ENCODE results near the gene SCN7A.

SCN7A gene

DNA sequence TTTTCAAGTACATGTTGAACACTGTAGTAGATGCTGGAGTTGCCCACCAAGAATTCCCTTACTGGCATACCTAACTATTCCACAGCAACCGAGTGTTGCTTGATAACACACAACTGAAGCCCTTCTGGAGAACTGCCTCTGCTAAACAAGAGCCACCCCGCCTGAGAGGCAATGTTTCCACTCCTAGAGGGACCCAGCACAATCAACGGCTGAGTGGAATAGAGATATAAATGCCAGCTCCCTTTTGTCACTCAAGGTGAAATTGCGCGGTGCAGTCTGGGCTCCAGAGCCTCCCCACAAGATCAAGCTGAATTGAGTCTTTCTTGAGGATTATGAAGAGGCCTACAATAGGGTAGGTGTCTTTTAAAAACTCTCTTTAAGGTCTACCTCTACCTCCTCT lies 69.2 kb downstream of the SCN7A start:
- Histone ChIP-seq H3K4me2 (ENCODE audit: low read depth, low read length, poor library complexity, severe bottlenecking) (no peak overlapping the region), H3K36me3 (ENCODE audit: low read length) (no peaks in the 10 kb centered on the region), H3K27me3 (ENCODE audit: low read length) (no peaks in the 10 kb centered on the region), H4K20me1 (ENCODE audit: low read depth, low read length) (no peaks in the 10 kb centered on the region), H3K4me3 (ENCODE audit: insufficient read depth, low read length, poor library complexity, severe bottlenecking) (no peak overlapping the region), H3K9ac (ENCODE audit: low read length) (no peak overlapping the region), H2AFZ (ENCODE audit: low read depth, low read length, severe bottlenecking) (no peak overlapping the region), H3K9me3 (ENCODE audit: insufficient read depth, low read length) (no peaks in the 10 kb centered on the region), H3F3A (ENCODE audit: insufficient read depth) (no peaks in the 10 kb centered on the region), H3K27ac (ENCODE audit: low read depth, low read length) (no peak overlapping the region), H3K9me2 (replicated peaks; ENCODE audit: insufficient read depth, low read length) (no peaks in the 10 kb centered on the region), H3K79me2 (ENCODE audit: insufficient read depth, low read length) (no peaks in the 10 kb centered on the region)
- TF ChIP-seq, protein P1, sequence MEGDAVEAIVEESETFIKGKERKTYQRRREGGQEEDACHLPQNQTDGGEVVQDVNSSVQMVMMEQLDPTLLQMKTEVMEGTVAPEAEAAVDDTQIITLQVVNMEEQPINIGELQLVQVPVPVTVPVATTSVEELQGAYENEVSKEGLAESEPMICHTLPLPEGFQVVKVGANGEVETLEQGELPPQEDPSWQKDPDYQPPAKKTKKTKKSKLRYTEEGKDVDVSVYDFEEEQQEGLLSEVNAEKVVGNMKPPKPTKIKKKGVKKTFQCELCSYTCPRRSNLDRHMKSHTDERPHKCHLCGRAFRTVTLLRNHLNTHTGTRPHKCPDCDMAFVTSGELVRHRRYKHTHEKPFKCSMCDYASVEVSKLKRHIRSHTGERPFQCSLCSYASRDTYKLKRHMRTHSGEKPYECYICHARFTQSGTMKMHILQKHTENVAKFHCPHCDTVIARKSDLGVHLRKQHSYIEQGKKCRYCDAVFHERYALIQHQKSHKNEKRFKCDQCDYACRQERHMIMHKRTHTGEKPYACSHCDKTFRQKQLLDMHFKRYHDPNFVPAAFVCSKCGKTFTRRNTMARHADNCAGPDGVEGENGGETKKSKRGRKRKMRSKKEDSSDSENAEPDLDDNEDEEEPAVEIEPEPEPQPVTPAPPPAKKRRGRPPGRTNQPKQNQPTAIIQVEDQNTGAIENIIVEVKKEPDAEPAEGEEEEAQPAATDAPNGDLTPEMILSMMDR (IDR thresholded peaks at IDR 0.05; ENCODE audit: insufficient read depth, low read length, poor library complexity, severe bottlenecking) = no peak
- TF ChIP-seq EZH2phosphoT487 (conservative IDR thresholded peaks at IDR 0.05; ENCODE audit: low read length) = no peak

DNA sequence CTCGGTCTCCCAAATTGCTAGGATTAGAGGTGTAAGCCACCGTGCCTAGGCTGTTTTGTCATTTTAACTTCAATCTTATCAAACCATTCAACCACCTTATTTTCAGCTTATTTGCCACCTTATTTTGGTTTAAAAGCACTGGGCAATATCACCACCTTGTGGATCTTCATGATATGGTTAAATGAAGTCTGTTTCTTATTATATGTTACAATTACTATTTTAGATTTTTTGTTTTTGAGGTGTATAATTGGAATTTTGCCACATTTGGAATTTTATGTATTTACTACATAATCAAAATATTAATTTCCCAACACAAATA lies 74.5 kb downstream of the SCN7A start:
- Histone ChIP-seq H3K9me2 (replicated peaks; ENCODE audit: insufficient read depth, low read length) (no peaks in the 10 kb centered on the region), H2AFZ (ENCODE audit: low read depth, low read length, severe bottlenecking) (no peak overlapping the region), H3K9me3 (ENCODE audit: insufficient read depth, low read length) (no peaks in the 10 kb centered on the region), H3K4me2 (ENCODE audit: low read depth, low read length, poor library complexity, severe bottlenecking) (no peak overlapping the region), H3K79me2 (ENCODE audit: insufficient read depth, low read length) (no peaks in the 10 kb centered on the region), H3K27me3 (ENCODE audit: low read length) (no peaks in the 10 kb centered on the region), H3F3A (ENCODE audit: insufficient read depth) (no peaks in the 10 kb centered on the region), H3K36me3 (ENCODE audit: low read length) (no peaks in the 10 kb centered on the region), H3K4me3 (ENCODE audit: insufficient read depth, low read length, poor library complexity, severe bottlenecking) (no peak overlapping the region), H3K9ac (ENCODE audit: low read length) (no peak overlapping the region), H3K27ac (ENCODE audit: low read depth, low read length) (no peak overlapping the region), H4K20me1 (ENCODE audit: low read depth, low read length) (no peaks in the 10 kb centered on the region)
- TF ChIP-seq EZH2phosphoT487 (conservative IDR thresholded peaks at IDR 0.05; ENCODE audit: low read length) = no peak
- TF ChIP-seq, protein P1 (IDR thresholded peaks at IDR 0.05; ENCODE audit: insufficient read depth, low read length, poor library complexity, severe bottlenecking) = no peak

DNA sequence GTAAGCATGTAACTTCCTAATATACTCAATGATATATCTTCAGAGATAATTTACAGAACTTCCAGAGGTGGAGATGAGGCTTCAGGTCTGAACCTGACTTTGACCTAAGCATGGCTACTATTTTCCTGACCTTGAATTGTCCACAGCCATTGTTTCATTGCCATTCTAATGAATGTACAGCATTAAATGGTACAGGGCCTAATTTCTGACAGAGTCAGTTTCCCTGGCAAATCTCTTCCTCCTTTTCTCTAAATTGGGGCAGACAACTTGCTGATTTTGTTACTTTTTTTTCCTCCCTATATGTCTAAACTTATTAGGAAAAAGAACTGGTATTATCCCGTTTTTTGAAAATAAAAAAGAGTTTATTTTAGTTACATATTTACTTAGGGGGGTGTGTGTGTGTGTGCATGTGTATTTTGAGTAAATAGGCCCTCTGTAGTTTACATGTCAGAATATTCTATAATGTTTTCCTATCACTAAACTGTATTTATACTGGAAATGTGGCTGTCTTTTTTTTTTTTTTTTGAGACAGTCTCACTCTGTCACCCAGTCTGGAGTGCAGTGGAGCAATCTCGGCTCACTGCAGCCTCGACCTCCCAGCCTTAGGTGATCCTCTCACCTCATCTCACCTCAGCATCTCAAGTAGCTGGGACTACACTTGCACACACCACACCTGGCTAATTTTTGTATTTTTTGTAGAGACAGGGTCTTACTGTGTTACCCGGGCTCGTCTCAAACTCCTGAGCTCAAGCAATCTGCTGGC lies 75.0 kb downstream of the SCN7A start:
- Histone ChIP-seq H3K9me2 (replicated peaks; ENCODE audit: insufficient read depth, low read length) (no peaks in the 10 kb centered on the region), H3K27me3 (ENCODE audit: low read length) (no peaks in the 10 kb centered on the region), H3K9me3 (ENCODE audit: insufficient read depth, low read length) (no peaks in the 10 kb centered on the region), H3K4me2 (ENCODE audit: low read depth, low read length, poor library complexity, severe bottlenecking) (no peak overlapping the region), H4K20me1 (ENCODE audit: low read depth, low read length) (no peaks in the 10 kb centered on the region), H2AFZ (ENCODE audit: low read depth, low read length, severe bottlenecking) (no peak overlapping the region), H3K9ac (ENCODE audit: low read length) (no peak overlapping the region), H3F3A (ENCODE audit: insufficient read depth) (no peaks in the 10 kb centered on the region), H3K36me3 (ENCODE audit: low read length) (no peaks in the 10 kb centered on the region), H3K27ac (ENCODE audit: low read depth, low read length) (no peak overlapping the region), H3K4me3 (ENCODE audit: insufficient read depth, low read length, poor library complexity, severe bottlenecking) (no peak overlapping the region), H3K79me2 (ENCODE audit: insufficient read depth, low read length) (no peaks in the 10 kb centered on the region)
- TF ChIP-seq, protein P1 (IDR thresholded peaks at IDR 0.05; ENCODE audit: insufficient read depth, low read length, poor library complexity, severe bottlenecking) = no peak
